ENCODE data around the gene EPN2.

EPN2 gene

GRCh38 chr17:19302791-19303331, 65.7 kb downstream of the EPN2 start:
- FAIRE-seq (no peak), DNase-seq (ENCODE audit: insufficient read length, low spot score) (no peak)
- TF ChIP-seq POLR2AphosphoS5 (IDR thresholded peaks at IDR 0.05; ENCODE audit: low read depth, low read length): no peak
- peak; percentile 86 for TF ChIP-seq SPI1 (IDR thresholded peaks at IDR 0.05; ENCODE audit: low read depth, low read length)

- no peak for TF ChIP-seq TAF1 (IDR thresholded peaks at IDR 0.05; ENCODE audit: low read depth, low read length)
- TF ChIP-seq SPI1 (IDR thresholded peaks at IDR 0.05; ENCODE audit: low read depth, low read length): no peak
- TF ChIP-seq POLR2A (IDR thresholded peaks at IDR 0.05; ENCODE audit: low read depth, low read length): no peak
- TF ChIP-seq POLR2AphosphoS5 (IDR thresholded peaks at IDR 0.05; ENCODE audit: low read depth, low read length): no peak
- TF ChIP-seq PAX5 (IDR thresholded peaks at IDR 0.05; ENCODE audit: insufficient read depth, low read length, severe bottlenecking): no peak
- TF ChIP-seq POU2F2 (IDR thresholded peaks at IDR 0.05; ENCODE audit: low read depth, low read length): no peak
- DNase-seq (ENCODE audit: insufficient read length, low spot score) (no peak), FAIRE-seq (peak; percentile 92)
These were observed 66.2 kb downstream of the EPN2 start for GRCh38 chr17:19303367-19303776.

GRCh38 chr17:19304209-19304608, 67.0 kb downstream of the EPN2 start:
- peak; percentile 31 for FAIRE-seq
- DNase-seq (ENCODE audit: insufficient read length, low spot score): no peak
- no peak for TF ChIP-seq POLR2A (IDR thresholded peaks at IDR 0.05; ENCODE audit: low read depth, low read length)
- peak; percentile 82 for TF ChIP-seq SPI1 (IDR thresholded peaks at IDR 0.05; ENCODE audit: low read depth, low read length)
- TF ChIP-seq PAX5 (IDR thresholded peaks at IDR 0.05; ENCODE audit: insufficient read depth, low read length, severe bottlenecking): no peak

- DNase-seq (ENCODE audit: insufficient read length, low spot score) (no peak), FAIRE-seq (no peak)
- TF ChIP-seq POLR2AphosphoS5 (IDR thresholded peaks at IDR 0.05; ENCODE audit: low read depth, low read length) (no peak), SPI1 (IDR thresholded peaks at IDR 0.05; ENCODE audit: low read depth, low read length) (no peak), TAF1 (IDR thresholded peaks at IDR 0.05; ENCODE audit: low read depth, low read length) (no peak), PAX5 (IDR thresholded peaks at IDR 0.05; ENCODE audit: insufficient read depth, low read length, severe bottlenecking) (no peak), POLR2A (IDR thresholded peaks at IDR 0.05; ENCODE audit: low read depth, low read length) (no peak), POU2F2 (IDR thresholded peaks at IDR 0.05; ENCODE audit: low read depth, low read length) (no peak)
These were observed 67.6 kb downstream of the EPN2 start for GRCh38 chr17:19304751-19305150.

DNA sequence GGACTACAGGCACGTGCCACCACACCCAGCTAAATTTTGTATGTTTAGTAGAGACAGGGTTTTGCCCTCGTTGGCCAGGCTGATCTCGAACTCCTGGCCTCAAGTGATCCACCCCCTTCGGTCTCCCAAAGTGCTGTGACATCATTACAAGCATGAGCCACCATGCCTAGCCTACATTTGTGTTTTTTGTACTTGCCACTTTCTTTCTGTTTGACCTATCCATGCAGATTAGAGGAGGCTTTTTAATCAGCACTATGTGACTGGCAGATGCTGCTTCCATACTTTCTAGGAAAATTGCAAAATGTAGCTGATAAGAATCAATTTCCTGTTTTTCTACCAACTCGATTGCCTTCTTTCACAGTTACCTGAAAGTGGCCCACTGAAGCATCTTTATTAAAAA, 68.1 kb downstream of the EPN2 start:
- TF ChIP-seq TAF1 (IDR thresholded peaks at IDR 0.05; ENCODE audit: low read depth, low read length) (no peak), POU2F2 (IDR thresholded peaks at IDR 0.05; ENCODE audit: low read depth, low read length) (no peak), PAX5 (IDR thresholded peaks at IDR 0.05; ENCODE audit: insufficient read depth, low read length, severe bottlenecking) (no peak), POLR2A (IDR thresholded peaks at IDR 0.05; ENCODE audit: low read depth, low read length) (no peak), POLR2AphosphoS5 (IDR thresholded peaks at IDR 0.05; ENCODE audit: low read depth, low read length) (no peak), SPI1 (IDR thresholded peaks at IDR 0.05; ENCODE audit: low read depth, low read length) (no peak)
- FAIRE-seq (peak; percentile 71), DNase-seq (ENCODE audit: insufficient read length, low spot score) (no peak)

DNA sequence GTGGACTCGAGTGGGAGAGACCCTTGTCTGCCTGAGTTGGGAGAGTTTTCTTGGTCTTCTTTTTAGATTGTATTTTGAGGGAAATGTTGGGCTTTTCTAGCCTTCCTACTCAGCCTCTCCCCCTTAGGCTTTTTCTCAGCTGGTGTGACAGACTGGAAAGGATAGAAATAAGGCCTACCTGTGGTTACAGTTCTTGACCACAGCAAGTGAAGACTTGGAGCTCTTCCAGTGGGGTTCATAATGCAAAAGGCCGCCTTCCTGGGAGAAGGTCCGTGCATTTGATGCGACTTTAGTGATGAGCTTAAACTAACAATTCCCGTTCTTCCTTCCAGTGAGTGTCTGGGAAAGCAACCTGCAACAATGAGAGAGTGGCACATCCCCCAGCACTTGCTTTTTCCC, 68.6 kb downstream of the EPN2 start:
- DNase-seq (ENCODE audit: insufficient read length, low spot score): no peak
- FAIRE-seq: no peak
- TF ChIP-seq POU2F2 (IDR thresholded peaks at IDR 0.05; ENCODE audit: low read depth, low read length) (no peak), PAX5 (IDR thresholded peaks at IDR 0.05; ENCODE audit: insufficient read depth, low read length, severe bottlenecking) (no peak), POLR2A (IDR thresholded peaks at IDR 0.05; ENCODE audit: low read depth, low read length) (no peak)

DNA sequence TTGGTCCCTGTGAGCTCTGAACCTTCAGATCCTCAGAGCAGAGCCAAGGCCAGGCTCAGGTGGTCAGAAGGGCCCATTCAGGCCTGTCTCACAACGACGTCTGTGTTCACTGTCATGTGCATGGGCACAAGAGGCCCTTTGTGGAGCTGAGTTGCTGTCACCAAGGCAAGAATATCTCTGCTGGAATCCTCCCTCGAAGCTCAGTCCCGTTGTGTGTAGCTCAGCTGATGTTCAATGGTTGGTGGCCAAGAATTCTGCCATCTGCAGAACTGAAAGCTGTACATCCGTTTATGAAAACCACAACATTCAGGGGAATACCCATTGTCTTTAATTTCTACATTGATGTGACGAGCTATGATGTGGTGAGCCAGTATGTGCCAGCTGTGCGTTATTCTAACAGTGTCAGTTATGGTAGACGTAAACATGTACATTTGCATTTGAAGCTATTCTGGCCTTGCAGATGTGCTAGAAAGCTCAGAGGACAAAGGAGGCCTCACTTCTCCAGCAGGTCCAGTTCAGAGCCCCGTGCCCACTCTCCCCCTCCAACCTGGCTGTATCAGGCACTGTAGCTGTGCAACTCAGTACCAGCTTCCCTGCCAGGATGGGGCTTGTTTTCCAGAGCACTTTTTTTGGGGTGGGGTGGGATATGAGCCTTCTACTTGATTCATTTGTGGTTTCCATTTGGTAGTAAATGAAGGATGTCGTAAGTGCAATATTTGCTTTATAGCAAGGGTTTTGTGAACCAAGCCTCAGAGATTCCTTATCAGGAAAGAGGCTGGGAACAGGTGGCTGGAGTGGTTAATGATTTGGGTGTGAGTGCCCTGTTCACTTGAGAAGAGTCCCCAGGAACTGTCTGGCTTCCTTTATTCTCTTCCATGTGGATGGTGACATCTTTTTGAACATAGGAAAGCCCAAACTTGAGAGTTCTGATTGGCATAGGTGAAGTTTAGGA, 69.3 kb downstream of the EPN2 start:
- FAIRE-seq (peak; percentile 99), DNase-seq (ENCODE audit: insufficient read length, low spot score) (peak; percentile 52)
- peak; percentile 90 for TF ChIP-seq POU2F2 (IDR thresholded peaks at IDR 0.05; ENCODE audit: low read depth, low read length)
- peak; percentile 87 for TF ChIP-seq SPI1 (IDR thresholded peaks at IDR 0.05; ENCODE audit: low read depth, low read length)
- TF ChIP-seq PAX5 (IDR thresholded peaks at IDR 0.05; ENCODE audit: insufficient read depth, low read length, severe bottlenecking): no peak
- peak; percentile 55; the same call in 1 of the 2 replicates for TF ChIP-seq TAF1 (IDR thresholded peaks at IDR 0.05; ENCODE audit: low read depth, low read length)
- TF ChIP-seq POLR2A (IDR thresholded peaks at IDR 0.05; ENCODE audit: low read depth, low read length): peak; percentile 75
- TF ChIP-seq POLR2AphosphoS5 (IDR thresholded peaks at IDR 0.05; ENCODE audit: low read depth, low read length): peak; percentile 69

- no peak for TF ChIP-seq POU2F2 (IDR thresholded peaks at IDR 0.05; ENCODE audit: low read depth, low read length)
- TF ChIP-seq SPI1 (IDR thresholded peaks at IDR 0.05; ENCODE audit: low read depth, low read length): no peak
- TF ChIP-seq POLR2AphosphoS5 (IDR thresholded peaks at IDR 0.05; ENCODE audit: low read depth, low read length): no peak
- TF ChIP-seq TAF1 (IDR thresholded peaks at IDR 0.05; ENCODE audit: low read depth, low read length): no peak
- TF ChIP-seq POLR2A (IDR thresholded peaks at IDR 0.05; ENCODE audit: low read depth, low read length): no peak
- no peak for TF ChIP-seq PAX5 (IDR thresholded peaks at IDR 0.05; ENCODE audit: insufficient read depth, low read length, severe bottlenecking)
- FAIRE-seq: no peak
- no peak for DNase-seq (ENCODE audit: insufficient read length, low spot score)
These were observed 70.4 kb downstream of the EPN2 start for GRCh38 chr17:19307521-19307920.

DNA sequence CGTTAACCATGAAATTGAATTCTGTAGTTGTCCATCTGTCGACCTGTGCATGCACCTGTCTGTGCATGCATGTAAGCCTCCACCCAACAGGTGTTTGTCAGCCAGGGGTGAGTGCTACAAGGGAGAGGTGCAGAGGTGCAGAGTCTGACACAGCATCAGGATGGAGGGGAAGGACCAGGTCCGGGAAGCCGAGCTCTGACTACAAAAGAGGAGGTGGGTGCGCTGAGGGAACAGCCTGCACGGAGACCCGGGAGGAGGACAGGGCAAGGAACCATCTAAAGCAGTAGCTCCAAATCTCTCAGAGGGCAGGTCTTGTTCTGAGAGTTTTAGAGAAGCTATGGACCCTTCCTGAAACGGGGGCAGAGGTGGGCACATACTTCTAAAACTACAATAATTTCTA, 71.2 kb downstream of the EPN2 start:
- DNase-seq (ENCODE audit: insufficient read length, low spot score): no peak
- no peak for TF ChIP-seq POU2F2 (IDR thresholded peaks at IDR 0.05; ENCODE audit: low read depth, low read length)
- no peak for TF ChIP-seq SPI1 (IDR thresholded peaks at IDR 0.05; ENCODE audit: low read depth, low read length)
- TF ChIP-seq PAX5 (IDR thresholded peaks at IDR 0.05; ENCODE audit: insufficient read depth, low read length, severe bottlenecking): no peak
- no peak for TF ChIP-seq POLR2AphosphoS5 (IDR thresholded peaks at IDR 0.05; ENCODE audit: low read depth, low read length)
- TF ChIP-seq POLR2A (IDR thresholded peaks at IDR 0.05; ENCODE audit: low read depth, low read length): no peak
- TF ChIP-seq TAF1 (IDR thresholded peaks at IDR 0.05; ENCODE audit: low read depth, low read length): no peak
- no peak for FAIRE-seq

Data from GM12891 (cell line).